NCI-H1048 (cell line): ENCODE data around the gene UBXN1.
A peak's percentile ranks its signal among the peaks of the same experiment; 100 is the strongest.

Experiments used
- DNase-seq: peaks from one replicate; lab custom pipeline; 2025; lab: John Stamatoyannopoulos, UW

The UBXN1 gene

DNA sequence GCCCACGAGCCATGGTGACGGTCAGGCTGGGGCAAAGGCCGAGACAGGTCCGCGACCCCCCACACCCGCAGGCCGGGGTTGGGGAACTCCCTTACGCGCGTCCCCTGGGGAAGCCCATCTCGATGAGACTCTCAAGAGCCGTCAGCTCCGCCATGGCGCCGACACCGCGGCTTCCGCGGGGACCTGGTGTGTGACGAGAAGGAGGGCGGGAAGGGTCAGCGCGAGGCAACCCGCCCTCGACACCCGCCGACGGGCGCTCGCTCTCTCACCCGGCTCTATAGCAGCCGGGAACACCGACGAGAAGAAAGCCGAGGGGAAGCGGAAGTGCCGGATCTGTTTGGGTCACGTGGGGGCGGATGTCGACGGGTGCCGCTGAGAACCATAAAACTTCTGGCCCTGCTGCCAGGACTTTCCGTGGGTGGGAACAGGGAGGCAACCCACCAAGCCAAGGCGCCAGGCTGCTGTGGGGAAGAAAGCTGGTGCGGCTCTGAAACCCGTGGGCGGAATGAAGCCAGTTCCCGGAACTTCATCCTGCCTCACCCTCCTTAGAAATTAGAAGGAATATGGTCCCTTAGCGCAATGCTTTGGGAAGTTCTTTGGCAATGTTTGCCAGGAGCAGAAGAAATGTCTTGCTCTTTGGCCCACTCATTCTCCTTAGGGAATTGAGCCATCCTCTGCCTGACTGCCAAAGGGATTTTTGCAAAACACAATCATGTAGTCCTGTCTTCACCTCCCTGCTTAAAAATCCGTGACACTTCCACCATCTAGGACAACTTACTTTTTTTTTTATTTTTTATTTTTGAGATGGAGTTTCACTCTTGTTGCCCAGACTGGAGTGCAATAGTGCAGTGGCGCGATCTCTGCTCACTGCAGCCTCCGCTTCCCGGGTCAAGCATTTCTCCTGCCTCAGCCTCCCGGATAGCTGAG is at the start of gene UBXN1:
Gene UBXN1 (minus strand): TSS at position 304 of the 927 bp plus-strand sequence. CDS start 150 bp downstream, at position 154.
- no peak for DNase-seq

DNA sequence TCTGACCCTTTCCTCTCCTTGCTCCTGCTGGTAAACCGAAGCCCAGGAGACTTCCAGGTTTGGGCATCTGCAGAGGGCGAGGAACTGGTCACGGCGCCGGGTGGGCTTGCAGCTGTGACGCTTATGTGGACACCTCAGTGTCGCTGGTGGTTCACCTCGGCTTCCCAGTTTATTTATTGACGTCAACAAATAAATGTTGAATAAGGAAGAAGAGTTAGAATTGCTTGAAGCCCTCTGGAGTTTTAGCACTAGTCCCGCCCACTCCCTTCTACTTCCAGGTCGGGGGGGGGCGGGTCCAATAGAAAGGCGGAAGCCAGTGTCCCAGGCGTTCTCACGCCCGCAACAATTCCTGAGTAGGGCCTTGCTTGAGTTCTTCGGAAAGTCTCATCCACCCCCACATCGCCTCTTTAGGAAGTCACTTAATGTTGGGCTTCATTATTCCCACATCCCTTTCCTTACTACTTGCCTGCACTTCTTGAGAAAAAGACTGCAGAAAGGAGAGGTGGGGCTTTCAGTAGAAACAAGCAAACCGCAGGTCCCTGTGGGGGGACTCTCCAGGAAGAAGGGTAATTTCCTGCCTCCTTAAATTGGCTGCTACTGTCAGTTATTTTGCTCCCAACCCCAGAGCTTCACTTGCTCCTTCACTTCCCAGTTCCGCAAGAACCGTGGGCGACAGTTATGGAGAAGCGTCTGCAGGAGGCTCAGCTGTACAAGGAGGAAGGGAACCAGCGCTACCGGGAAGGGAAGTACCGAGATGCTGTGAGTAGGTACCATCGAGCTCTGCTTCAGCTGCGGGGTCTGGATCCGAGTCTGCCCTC is 49.5 kb upstream of the UBXN1 start, which contains the start of gene TTC9C:
Gene TTC9C (plus strand): TSS at position 316 of the 818 bp plus-strand sequence. CDS start 363 bp downstream, at position 679.
- peak; percentile 80 for DNase-seq

DNA sequence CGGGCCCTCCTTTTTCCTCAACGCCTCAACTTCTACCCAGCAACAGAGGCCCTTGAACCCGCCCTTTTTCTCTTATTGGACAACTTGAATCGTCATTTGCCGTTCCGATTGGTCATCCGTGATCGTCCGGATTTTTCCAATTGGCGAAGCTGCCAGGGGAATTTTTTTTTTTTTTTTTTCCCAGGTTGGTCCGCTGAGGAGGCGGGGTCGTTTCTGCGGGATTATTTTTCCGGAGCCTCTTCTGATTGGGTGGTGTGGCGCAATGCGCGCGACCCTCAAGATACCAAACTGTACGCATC is 48.9 kb upstream of the UBXN1 start:
- peak; percentile 95 for DNase-seq

- DNase-seq = peak; percentile 98
These were observed 48.4 kb upstream of the UBXN1 start, which contains the start of gene HNRNPUL2 for GRCh38 chr11:62727165-62727871. Gene HNRNPUL2 (minus strand): TSS chr11:62727457. CDS start chr11:62727156, 301 bp downstream.

DNA sequence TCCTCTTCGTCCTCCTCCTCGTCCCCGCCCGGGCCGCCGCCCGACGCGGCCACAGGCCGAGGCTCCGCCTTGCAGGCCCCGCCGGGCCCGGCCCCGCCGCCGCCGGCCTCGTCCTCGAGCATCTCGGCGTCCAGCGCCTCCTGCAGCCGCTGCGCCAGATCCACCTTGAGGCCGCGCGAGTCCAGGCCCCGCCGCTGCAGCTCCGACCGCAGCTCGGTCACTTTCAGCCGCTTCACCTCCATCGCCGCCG is 48.0 kb upstream of the UBXN1 start:
- no peak for DNase-seq

- DNase-seq = no peak
These were observed 47.5 kb upstream of the UBXN1 start for GRCh38 chr11:62726156-62726914.

- no peak for DNase-seq
These were observed 46.8 kb upstream of the UBXN1 start for GRCh38 chr11:62725646-62726045.

DNA sequence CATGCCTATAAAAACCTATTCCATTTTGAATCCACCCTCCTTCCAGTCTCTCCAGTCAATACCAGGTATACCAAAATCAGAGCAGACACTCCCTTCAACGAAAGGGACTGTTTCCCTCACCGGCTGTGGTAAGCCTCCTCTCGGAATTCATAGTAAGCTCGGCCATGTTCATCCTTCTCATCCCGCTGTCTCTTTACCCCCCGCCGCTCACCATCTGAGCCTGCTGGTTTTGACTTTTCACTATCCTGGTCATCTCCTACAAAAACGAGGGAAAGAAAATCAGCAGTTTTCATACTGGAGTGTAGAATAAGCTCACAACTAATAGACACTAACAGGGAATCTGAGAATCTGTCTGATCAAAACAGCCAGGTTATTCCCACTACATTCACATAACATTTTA is 45.3 kb upstream of the UBXN1 start:
- DNase-seq = no peak

DNA sequence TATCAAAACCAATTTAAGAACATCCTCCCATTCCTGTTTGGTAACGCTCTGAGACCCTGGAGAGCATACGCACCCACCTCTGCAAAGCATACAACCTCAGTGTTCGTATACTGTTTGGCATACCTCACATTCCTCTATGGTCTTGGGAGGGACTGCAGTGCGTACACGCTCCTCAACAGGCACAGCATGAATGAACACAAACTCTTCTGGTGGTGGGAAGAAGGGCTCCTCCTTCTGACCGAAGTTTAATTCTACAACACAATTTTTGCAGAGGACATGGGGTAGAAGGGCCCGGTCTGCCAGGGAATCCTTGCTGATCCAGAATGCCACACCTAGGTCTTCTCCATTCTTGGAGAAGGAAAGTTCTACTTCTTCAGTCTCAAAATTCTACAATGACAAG is 43.1 kb upstream of the UBXN1 start:
- no peak for DNase-seq

GRCh38 chr11:62719302-62719978 is 40.6 kb upstream of the UBXN1 start:
- DNase-seq = no peak

DNA sequence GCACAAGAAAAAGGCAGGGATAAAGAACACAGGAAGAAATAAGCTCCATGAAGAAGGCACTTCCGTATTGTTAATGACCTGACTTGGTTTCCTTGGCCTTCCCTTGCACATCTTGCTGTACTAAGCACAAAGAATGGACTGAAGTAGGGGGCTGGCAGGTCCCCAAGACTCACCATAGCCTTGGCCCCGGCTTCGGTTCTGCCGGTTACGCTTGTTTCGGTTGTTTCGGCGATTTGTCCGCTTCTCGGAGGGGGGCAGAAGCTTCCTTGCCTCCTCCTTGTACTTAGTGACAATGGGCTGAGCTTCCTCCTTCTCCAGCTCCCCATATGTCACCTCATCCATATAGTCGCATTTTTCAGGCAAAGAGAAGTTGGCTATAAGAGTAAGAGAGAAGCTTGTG is 37.9 kb upstream of the UBXN1 start:
- no peak for DNase-seq

DNA sequence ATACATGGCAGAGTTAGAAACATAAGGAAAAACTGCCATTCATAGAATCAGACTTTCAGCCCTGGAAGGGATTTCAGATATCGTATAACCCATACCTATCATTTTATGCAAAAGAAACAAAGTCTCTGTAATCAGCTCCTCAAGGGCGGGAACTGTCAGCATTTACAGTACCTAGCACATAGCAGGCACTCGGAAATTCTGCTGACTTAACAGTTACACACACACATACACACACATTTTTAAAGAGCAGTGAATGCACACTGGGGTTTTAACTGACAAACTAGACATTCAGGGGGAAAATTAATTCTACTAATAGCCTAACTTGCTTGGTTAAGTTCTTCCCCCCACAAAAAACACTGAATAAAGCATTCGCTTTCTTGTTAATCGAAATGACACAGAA is 37.3 kb upstream of the UBXN1 start:
- no peak for DNase-seq

GRCh38 chr11:62715150-62716130 is 36.6 kb upstream of the UBXN1 start:
- DNase-seq = no peak

DNA sequence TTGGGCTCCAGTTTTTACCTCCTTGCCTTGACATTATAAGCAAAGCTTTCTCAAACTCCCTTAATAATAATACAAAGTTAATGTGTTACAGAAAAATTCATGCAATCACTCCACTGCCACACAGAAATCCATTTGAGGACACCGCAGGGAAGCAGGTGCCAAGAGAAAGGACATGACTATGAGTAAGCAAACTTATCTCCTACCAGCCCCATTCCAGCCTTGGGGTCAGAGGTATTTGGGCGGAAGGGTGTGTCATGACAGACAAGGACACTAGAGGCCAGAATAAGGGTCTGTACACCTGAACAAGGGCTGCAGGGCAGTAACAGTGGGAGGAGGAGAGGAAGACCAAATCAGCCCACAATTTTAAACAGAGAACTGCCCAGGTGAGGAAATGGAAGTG is 34.5 kb upstream of the UBXN1 start:
- DNase-seq = no peak

DNA sequence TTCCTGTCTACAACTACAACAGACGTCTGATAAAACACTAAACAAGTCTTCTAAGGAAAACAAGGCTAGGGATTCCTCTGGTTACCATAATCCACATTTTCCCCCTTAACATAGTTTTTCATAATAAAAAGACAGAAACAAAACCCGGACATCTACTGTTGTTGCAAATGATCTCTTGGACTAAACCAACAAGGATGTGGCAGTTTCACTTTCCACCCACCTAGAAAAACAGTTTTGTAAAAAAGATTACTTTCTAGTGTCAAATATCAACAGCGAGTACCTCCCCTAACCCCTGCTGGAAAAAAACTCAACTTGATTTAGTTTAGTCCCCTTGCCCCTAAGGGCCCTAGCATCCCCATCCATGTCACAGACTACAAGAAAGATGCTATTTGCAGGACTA is 34.0 kb upstream of the UBXN1 start:
- no peak for DNase-seq

- DNase-seq = no peak
These were observed 33.5 kb upstream of the UBXN1 start for GRCh38 chr11:62712276-62712812.

GRCh38 chr11:62710001-62710345 is 31.1 kb upstream of the UBXN1 start:
- DNase-seq = no peak

DNA sequence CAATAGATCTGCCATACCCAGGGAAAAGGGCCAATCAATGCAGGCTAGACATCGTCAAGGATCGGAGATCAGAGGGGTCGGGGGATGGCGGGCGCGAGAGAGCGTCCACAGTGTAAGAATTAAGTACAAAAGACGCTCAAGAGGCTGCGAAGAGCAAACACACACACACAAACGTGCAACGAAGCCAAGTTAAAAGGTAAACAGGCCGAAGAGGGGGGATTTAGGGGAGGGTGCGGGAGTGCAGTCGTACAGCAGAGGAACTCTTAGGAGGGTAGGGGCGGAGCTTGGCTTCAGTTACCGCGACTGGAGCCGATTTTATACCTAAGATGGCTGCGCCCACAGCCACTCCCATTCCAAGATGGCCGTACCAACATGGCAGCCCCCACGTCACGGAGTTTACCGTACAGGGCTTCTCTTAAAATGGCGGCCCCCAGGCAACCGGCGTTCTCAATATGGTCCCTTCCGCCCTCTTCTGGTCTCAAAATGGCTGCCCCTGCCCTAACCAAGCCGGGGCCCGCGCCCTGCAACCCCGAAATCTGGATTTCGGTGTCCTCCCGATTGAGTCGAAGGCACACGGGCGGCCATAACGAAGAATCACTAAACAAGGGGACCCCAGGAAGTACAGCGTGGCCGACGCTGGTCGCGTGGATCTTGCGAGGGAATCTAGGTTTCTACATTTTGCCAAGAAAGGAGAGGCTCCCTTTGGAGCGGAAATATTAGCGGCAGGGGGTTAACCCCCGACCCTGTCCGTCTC is 30.6 kb upstream of the UBXN1 start:
- DNase-seq = peak; percentile 89

GRCh38 chr11:62708793-62709192 is 29.9 kb upstream of the UBXN1 start:
- DNase-seq = no peak
